ENCODE results near the gene ZNF436.

DNA sequence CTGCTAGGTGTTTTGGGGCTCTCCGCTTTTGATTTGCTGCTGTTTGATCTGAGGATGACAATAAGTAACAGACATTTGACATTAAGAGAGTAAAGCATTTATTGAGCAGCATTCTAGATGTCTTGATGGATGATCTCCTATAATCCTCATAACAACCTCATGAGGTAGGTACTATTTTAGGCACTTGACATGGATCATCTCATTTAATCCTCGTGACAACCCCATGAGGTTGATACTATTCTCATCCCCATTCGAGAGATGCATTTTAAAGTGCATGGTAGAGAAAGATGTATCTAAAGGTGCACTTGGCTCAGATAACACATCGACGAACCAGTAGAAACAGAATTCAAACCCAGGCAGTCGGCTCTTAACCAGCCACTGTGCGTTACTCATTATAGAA, 28.3 kb upstream of the ZNF436 start:
- no peak for TF ChIP-seq RARB (CRISPR knock-in tag; IDR thresholded peaks at IDR 0.05)
- TF ChIP-seq, protein P1, sequence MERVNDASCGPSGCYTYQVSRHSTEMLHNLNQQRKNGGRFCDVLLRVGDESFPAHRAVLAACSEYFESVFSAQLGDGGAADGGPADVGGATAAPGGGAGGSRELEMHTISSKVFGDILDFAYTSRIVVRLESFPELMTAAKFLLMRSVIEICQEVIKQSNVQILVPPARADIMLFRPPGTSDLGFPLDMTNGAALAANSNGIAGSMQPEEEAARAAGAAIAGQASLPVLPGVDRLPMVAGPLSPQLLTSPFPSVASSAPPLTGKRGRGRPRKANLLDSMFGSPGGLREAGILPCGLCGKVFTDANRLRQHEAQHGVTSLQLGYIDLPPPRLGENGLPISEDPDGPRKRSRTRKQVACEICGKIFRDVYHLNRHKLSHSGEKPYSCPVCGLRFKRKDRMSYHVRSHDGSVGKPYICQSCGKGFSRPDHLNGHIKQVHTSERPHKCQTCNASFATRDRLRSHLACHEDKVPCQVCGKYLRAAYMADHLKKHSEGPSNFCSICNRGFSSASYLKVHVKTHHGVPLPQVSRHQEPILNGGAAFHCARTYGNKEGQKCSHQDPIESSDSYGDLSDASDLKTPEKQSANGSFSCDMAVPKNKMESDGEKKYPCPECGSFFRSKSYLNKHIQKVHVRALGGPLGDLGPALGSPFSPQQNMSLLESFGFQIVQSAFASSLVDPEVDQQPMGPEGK (CRISPR knock-in tag; IDR thresholded peaks at IDR 0.05; ENCODE audit: borderline replicate concordance): no peak
- no peak for TF ChIP-seq CREB5 (CRISPR knock-in tag; IDR thresholded peaks at IDR 0.05; ENCODE audit: low read depth)
- no peak for TF ChIP-seq ZFP3 (CRISPR knock-in tag; IDR thresholded peaks at IDR 0.05)
- TF ChIP-seq, protein P2, sequence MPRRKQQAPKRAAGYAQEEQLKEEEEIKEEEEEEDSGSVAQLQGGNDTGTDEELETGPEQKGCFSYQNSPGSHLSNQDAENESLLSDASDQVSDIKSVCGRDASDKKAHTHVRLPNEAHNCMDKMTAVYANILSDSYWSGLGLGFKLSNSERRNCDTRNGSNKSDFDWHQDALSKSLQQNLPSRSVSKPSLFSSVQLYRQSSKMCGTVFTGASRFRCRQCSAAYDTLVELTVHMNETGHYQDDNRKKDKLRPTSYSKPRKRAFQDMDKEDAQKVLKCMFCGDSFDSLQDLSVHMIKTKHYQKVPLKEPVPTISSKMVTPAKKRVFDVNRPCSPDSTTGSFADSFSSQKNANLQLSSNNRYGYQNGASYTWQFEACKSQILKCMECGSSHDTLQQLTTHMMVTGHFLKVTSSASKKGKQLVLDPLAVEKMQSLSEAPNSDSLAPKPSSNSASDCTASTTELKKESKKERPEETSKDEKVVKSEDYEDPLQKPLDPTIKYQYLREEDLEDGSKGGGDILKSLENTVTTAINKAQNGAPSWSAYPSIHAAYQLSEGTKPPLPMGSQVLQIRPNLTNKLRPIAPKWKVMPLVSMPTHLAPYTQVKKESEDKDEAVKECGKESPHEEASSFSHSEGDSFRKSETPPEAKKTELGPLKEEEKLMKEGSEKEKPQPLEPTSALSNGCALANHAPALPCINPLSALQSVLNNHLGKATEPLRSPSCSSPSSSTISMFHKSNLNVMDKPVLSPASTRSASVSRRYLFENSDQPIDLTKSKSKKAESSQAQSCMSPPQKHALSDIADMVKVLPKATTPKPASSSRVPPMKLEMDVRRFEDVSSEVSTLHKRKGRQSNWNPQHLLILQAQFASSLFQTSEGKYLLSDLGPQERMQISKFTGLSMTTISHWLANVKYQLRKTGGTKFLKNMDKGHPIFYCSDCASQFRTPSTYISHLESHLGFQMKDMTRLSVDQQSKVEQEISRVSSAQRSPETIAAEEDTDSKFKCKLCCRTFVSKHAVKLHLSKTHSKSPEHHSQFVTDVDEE (CRISPR knock-in tag; IDR thresholded peaks at IDR 0.05): no peak
- TF ChIP-seq ZNF70 (CRISPR knock-in tag; IDR thresholded peaks at IDR 0.05): no peak
- TF ChIP-seq ISL1 (CRISPR knock-in tag; IDR thresholded peaks at IDR 0.05): no peak
- TF ChIP-seq TCF4 (CRISPR knock-in tag; IDR thresholded peaks at IDR 0.05; ENCODE audit: borderline replicate concordance): no peak
- no peak for TF ChIP-seq ZFP30 (CRISPR knock-in tag; IDR thresholded peaks at IDR 0.05)
- no peak for TF ChIP-seq POU6F1 (CRISPR knock-in tag; IDR thresholded peaks at IDR 0.05; ENCODE audit: borderline replicate concordance, low read depth)

Measured in SK-N-SH treated with all-trans-retinoic acid at 6 μM for 48 hours (cell line).